GM12892 (cell line): ENCODE measurements around the gene TSPAN4.

Experiments
- POLR2A ChIP-seq: IDR thresholded peaks from 2 replicates; pipeline ENCODE4 v1.6.1; 2011; ENCODE audit warnings: low read depth, low read length, control low read depth
- POLR2AphosphoS5 ChIP-seq: IDR thresholded peaks from 2 replicates; pipeline ENCODE4 v1.6.1; 2011; ENCODE audit warnings: low read depth, low read length, control low read depth
- TAF1 ChIP-seq: IDR thresholded peaks from 2 replicates; pipeline ENCODE4 v1.6.1; 2011; ENCODE audit warnings: low read depth, mild to moderate bottlenecking, control low read depth, low read length, borderline replicate concordance

DNA sequence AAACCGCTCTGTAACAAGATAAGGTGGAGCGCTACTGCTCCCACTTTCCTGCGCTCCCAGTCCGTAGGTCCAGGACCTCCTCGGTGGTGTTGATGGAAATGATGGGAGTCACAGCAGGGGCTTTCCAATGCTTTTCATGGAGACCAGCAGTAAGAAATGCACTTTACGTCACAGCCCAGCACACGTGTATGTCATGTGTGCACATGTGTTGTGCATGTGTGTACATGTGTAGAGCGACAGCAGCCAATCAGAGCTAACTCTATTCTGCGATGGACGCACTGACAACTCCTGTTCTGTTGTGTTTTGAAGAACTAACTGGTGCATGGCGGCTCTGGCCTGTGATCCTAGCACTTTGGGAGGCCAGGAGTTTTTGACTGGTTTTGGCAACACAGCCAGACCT is 66.8 kb downstream of the TSPAN4 start:
- TF ChIP-seq POLR2A (no peak), POLR2AphosphoS5 (no peak), TAF1 (no peak)
